Tibial artery (tissue), 4 donors: ENCODE results near the gene KAT7.

Experiments used
- DNase-seq, 2 donors: peaks; one replicate each; pipeline ENCODE4 v3.0.0-alpha.2; 2019
- H3K27ac ChIP-seq, 2 donors: fragments of 200-600 bp; sonication (generic) in 1 of 2; 1 replicate in 1 of 2; 2 replicates in 1 of 2; pipeline ENCODE4 v1.5.1; 2018 to 2019; ENCODE audit warnings: mild to moderate bottlenecking in 1 of 2
- H3K27me3 ChIP-seq, 2 donors: fragments of 200-600 bp; sonication (generic) in 1 of 2; one replicate each; pipeline versions ENCODE4 v1.5.1 to v1.6.0; 2016 to 2019
- H3K36me3 ChIP-seq, 3 donors: fragments of 200-600 bp; sonication (generic) in 2 of 3; one replicate each; pipeline ENCODE4 v1.5.1; 2016 to 2019; ENCODE audit warnings: mild to moderate bottlenecking in 2 of 3
- H3K4me1 ChIP-seq, 4 donors: fragments of 200-600 bp; sonication (generic) in 2 of 4; 1 replicate in 3 of 4; 2 replicates in 1 of 4; pipeline ENCODE4 v1.5.1; 2016 to 2019
- H3K4me3 ChIP-seq, 2 donors: fragments of 200-600 bp; sonication (generic) in 1 of 2; 1 replicate in 1 of 2; 2 replicates in 1 of 2; pipeline ENCODE4 v1.5.1; 2018 to 2019; ENCODE audit warnings: mild to moderate bottlenecking in 2 of 2
- H3K9me3 ChIP-seq, 3 donors: fragments of 200-600 bp; sonication (generic) in 1 of 3; one replicate each; pipeline ENCODE4 v1.5.1; 2016 to 2019
- intact Hi-C: fragments of 100-400 bp; cut with DNase I; formaldehyde crosslinking; loops from one replicate; pipeline ENCODE4 v1.15.0; 2023; ENCODE audit warnings: low total_unique reads
- TF ChIP-seq, protein P1 (sequence below), 2 experiments: fragments of 200-600 bp in 1 of 2; fragments of 450-650 bp in 1 of 2; IDR thresholded peaks; one replicate each; pipeline ENCODE4 v1.5.1; 2017 to 2019; ENCODE audit warnings: antibody characterized with exemption in 2 of 2, mild to moderate bottlenecking in 1 of 2, moderate library complexity in 1 of 2

KAT7 gene

GRCh38 chr17:49858796-49859195, 70.3 kb downstream of the KAT7 start:
- intact Hi-C loops, result no loop called here
- no peak for DNase-seq
- H3K4me1 ChIP-seq, result peaks cover 0 to 7% (median 0%) of the 10 kb centered on the region in 4 donors
- peaks cover 0 to 18% of the 10 kb centered on the region in 2 donors for H3K27me3 ChIP-seq
- no peaks in the 10 kb centered on the region for H3K36me3 ChIP-seq
- H3K4me3 ChIP-seq, result no peak overlapping the region
- no peak overlapping the region for H3K27ac ChIP-seq
- TF ChIP-seq, protein P1, sequence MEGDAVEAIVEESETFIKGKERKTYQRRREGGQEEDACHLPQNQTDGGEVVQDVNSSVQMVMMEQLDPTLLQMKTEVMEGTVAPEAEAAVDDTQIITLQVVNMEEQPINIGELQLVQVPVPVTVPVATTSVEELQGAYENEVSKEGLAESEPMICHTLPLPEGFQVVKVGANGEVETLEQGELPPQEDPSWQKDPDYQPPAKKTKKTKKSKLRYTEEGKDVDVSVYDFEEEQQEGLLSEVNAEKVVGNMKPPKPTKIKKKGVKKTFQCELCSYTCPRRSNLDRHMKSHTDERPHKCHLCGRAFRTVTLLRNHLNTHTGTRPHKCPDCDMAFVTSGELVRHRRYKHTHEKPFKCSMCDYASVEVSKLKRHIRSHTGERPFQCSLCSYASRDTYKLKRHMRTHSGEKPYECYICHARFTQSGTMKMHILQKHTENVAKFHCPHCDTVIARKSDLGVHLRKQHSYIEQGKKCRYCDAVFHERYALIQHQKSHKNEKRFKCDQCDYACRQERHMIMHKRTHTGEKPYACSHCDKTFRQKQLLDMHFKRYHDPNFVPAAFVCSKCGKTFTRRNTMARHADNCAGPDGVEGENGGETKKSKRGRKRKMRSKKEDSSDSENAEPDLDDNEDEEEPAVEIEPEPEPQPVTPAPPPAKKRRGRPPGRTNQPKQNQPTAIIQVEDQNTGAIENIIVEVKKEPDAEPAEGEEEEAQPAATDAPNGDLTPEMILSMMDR (IDR thresholded peaks at IDR 0.05), result no peak
- no peaks in the 10 kb centered on the region for H3K9me3 ChIP-seq

DNA sequence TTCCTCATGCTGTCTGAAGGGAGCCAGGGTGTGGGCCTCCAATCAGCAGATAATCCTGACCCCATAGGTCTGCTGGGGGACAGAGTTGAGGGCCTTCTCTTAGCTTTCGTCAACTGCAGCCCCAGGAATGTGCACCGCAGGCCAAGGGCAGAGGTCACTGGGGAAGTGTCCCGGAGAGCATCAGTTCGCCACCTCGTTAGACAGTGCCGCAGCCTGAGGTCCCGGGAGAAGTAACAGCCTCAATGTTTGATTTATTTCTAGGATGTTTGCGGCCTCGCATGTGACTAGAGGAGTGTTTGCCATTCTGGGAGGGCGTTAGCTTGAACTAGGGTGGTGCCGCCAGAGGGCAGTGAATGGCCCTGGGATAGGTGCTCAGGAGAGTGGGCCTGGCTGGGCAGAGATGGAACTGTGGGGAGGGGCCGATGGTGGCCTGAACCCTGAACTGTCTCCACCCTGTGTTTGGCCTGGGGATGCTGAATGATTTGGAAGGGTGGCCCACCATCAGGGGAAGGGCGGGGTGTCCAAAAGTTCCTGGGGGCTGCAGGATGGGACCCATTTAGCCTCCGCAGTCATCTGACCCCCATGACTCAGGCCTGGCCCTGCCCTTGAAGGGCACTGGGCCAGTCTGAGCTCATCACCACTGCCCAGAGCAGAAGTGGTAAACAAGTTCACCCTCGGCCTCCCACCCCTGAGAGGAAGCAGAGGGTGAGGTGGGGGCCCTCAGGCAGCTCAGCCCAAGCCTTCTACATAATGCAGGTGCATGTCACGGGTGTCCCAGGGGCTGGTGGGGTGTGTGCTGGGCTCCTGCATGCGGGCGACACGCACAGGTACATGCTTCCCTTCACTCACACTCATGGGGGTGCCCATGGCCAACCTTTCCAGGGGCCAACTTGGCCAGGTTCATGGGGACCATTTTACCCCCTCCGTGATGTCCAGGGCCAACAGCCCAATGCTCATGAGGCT, 71.8 kb downstream of the KAT7 start:
- intact Hi-C loops, result no loop called here
- DNase-seq, result no peak
- no peak overlapping the region for H3K27ac ChIP-seq
- H3K36me3 ChIP-seq, result no peaks in the 10 kb centered on the region
- TF ChIP-seq, protein P1 (IDR thresholded peaks at IDR 0.05), result no peak
- no peaks in the 10 kb centered on the region for H3K9me3 ChIP-seq
- peaks cover 0 to 18% of the 10 kb centered on the region in 2 donors for H3K27me3 ChIP-seq
- peaks cover 0 to 7% (median 0%) of the 10 kb centered on the region in 4 donors for H3K4me1 ChIP-seq
- no peak overlapping the region for H3K4me3 ChIP-seq

DNA sequence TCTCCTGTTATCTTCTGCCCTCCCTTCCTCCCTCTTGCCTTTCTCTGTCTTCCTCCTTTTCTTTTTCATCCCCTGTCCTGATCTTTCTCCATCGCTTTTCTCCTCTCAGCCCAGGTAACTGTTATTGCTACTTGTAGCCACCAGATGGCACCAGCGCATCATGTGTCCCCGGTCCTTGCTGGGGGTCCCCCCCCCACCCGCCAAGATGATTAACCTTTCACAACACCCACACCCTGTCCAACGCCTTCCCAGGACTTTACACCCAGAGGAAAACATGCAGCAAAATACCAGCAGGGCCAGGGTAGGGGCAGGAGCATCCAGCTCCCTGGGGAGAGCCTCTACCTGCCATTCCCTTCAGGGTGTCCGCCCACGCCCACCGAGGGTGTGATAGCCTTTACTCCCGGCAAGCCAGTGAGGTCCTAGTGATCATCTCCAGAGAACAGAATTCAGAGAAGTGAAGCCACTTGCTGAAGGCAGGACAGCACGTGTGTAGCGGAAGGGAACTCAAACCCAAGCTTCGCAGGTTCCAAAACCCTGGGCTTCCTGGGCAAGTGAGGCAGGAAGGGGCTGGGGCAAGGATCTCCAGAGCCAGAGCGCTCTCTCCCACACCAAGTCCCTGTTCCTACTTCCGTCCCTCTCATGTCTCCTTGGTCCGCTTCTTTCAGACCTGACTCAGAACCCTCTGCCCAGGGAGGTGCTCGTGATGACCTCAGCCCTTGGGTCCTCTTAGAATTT, 72.8 kb downstream of the KAT7 start:
- TF ChIP-seq, protein P1 (IDR thresholded peaks at IDR 0.05), result peak; percentile 82 to 86

GRCh38 chr17:49862781-49863331, 74.4 kb downstream of the KAT7 start:
- no peak for DNase-seq
- no peaks in the 10 kb centered on the region for H3K9me3 ChIP-seq
- TF ChIP-seq, protein P1 (IDR thresholded peaks at IDR 0.05), result no peak
- H3K27me3 ChIP-seq, result peaks cover 0 to 18% of the 10 kb centered on the region in 2 donors
- peaks cover 0 to 7% (median 0%) of the 10 kb centered on the region in 4 donors for H3K4me1 ChIP-seq
- no peak overlapping the region for H3K4me3 ChIP-seq
- H3K27ac ChIP-seq, result no peak overlapping the region
- no peaks in the 10 kb centered on the region for H3K36me3 ChIP-seq
- intact Hi-C loops, result loop anchor here (1.0 kb wide), 1 partner anchor 134 kb away; no protein-coding TSS in a partner anchor

More for the DNA sequence above, 72.8 kb downstream of the KAT7 start:
- Histone ChIP-seq H3K9me3 (no peaks in the 10 kb centered on the region), H3K27ac (no peak overlapping the region), H3K36me3 (no peaks in the 10 kb centered on the region), H3K27me3 (peaks cover 0 to 18% of the 10 kb centered on the region in 2 donors), H3K4me1 (peaks cover 0 to 7% (median 0%) of the 10 kb centered on the region in 4 donors), H3K4me3 (no peak overlapping the region)
- intact Hi-C loops, result no loop called here
- DNase-seq, result no peak

DNA sequence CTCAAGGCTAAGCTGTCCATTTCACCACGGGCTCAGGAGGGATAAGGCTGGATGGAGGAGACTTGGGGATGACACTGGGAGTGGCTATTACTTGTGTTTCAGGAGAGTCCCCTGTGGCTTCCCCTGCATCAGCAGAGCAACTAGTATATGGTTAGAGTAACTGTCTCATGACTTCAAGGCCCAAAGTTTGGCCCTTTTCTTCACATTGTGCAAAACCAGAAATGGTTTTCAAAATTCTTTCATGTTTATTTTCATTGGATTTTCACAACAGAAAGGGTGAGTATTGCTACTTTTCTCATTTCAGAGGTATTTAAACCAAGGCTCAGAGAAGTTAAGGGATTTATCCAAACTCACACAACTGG, 77.5 kb downstream of the KAT7 start:
- TF ChIP-seq, protein P1 (IDR thresholded peaks at IDR 0.05), result no peak
- Histone ChIP-seq H3K36me3 (no peaks in the 10 kb centered on the region), H3K27ac (no peak overlapping the region), H3K4me1 (peaks cover 0 to 7% (median 0%) of the 10 kb centered on the region in 4 donors), H3K4me3 (no peak overlapping the region), H3K9me3 (no peaks in the 10 kb centered on the region), H3K27me3 (peaks cover 0 to 13% of the 10 kb centered on the region in 2 donors)
- DNase-seq, result no peak
- intact Hi-C loops, result no loop called here
